Peyer's patch (tissue), 4 donors: ENCODE measurements around the gene EDN1. TPM values are rescaled to one million over a fixed set of nuclear protein-coding genes. Genes with fewer than 3 reads are reported as not detected.

Source experiments
- DNase-seq, 3 donors: peaks; one replicate each; pipeline ENCODE4 v3.0.0-alpha.2; 2017 to 2019
- H3K27ac ChIP-seq, 4 donors: fragments of 200-600 bp; sonication (generic); one replicate each; pipeline ENCODE4 v1.5.1; 2016 to 2019
- H3K27me3 ChIP-seq, 2 donors: fragments of 200-600 bp; sonication (generic); one replicate each; pipeline ENCODE4 v1.5.1; 2019
- H3K36me3 ChIP-seq, 3 donors: fragments of 200-600 bp; sonication (generic); one replicate each; pipeline ENCODE4 v1.5.1; 2016 to 2019
- H3K4me1 ChIP-seq, 4 donors: fragments of 200-600 bp; sonication (generic); one replicate each; pipeline ENCODE4 v1.5.1; 2016 to 2019
- H3K4me3 ChIP-seq, 4 donors: fragments of 200-600 bp; sonication (generic); 1 replicate in 3 of 4; 2 replicates in 1 of 4; pipeline ENCODE4 v1.5.1; 2016 to 2019; ENCODE audit warnings: mild to moderate bottlenecking in 1 of 4
- H3K9me3 ChIP-seq, 4 donors: fragments of 200-600 bp; sonication (generic); one replicate each; pipeline ENCODE4 v1.5.1; 2016 to 2019; ENCODE audit warnings: mild to moderate bottlenecking in 1 of 4
- POLR2A ChIP-seq, 2 donors: fragments of 450-650 bp; IDR thresholded peaks; one replicate each; pipeline ENCODE4 v1.5.1; 2017; ENCODE audit warnings: antibody characterized with exemption in 2 of 2, mild to moderate bottlenecking in 2 of 2, moderate library complexity in 2 of 2
- total RNA-seq, 4 donors: library from RNA; depleted of rRNA; stranded (reverse); fragments of >200 nt; gene quantifications; one replicate each; pipeline ENCODE4 v1.1.0, GENCODE V29; 2016
- TF ChIP-seq, protein P1 (sequence below), 6 experiments: fragments of 450-650 bp in 4 of 6; fragments of 200-600 bp in 2 of 6; sonication (generic) in 1 of 6; IDR thresholded peaks; one replicate each; pipeline ENCODE4 v1.5.1; 2017 to 2019; ENCODE audit warnings: antibody characterized with exemption in 6 of 6, mild to moderate bottlenecking in 3 of 6, moderate library complexity in 1 of 6

The EDN1 gene
- total RNA-seq, 4 donors from 2014 or later = 5.8 to 19.0 (median 13.5) TPM

- H3K4me1 ChIP-seq = peaks cover 0 to 6% (median 0%) of the 10 kb centered on the region in 4 donors
- TF ChIP-seq, protein P1, sequence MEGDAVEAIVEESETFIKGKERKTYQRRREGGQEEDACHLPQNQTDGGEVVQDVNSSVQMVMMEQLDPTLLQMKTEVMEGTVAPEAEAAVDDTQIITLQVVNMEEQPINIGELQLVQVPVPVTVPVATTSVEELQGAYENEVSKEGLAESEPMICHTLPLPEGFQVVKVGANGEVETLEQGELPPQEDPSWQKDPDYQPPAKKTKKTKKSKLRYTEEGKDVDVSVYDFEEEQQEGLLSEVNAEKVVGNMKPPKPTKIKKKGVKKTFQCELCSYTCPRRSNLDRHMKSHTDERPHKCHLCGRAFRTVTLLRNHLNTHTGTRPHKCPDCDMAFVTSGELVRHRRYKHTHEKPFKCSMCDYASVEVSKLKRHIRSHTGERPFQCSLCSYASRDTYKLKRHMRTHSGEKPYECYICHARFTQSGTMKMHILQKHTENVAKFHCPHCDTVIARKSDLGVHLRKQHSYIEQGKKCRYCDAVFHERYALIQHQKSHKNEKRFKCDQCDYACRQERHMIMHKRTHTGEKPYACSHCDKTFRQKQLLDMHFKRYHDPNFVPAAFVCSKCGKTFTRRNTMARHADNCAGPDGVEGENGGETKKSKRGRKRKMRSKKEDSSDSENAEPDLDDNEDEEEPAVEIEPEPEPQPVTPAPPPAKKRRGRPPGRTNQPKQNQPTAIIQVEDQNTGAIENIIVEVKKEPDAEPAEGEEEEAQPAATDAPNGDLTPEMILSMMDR (IDR thresholded peaks at IDR 0.05) = no peak
- no peak for TF ChIP-seq POLR2A (IDR thresholded peaks at IDR 0.05)
Measured at GRCh38 chr6:12335717-12336116, 45.6 kb downstream of the EDN1 start.

DNA sequence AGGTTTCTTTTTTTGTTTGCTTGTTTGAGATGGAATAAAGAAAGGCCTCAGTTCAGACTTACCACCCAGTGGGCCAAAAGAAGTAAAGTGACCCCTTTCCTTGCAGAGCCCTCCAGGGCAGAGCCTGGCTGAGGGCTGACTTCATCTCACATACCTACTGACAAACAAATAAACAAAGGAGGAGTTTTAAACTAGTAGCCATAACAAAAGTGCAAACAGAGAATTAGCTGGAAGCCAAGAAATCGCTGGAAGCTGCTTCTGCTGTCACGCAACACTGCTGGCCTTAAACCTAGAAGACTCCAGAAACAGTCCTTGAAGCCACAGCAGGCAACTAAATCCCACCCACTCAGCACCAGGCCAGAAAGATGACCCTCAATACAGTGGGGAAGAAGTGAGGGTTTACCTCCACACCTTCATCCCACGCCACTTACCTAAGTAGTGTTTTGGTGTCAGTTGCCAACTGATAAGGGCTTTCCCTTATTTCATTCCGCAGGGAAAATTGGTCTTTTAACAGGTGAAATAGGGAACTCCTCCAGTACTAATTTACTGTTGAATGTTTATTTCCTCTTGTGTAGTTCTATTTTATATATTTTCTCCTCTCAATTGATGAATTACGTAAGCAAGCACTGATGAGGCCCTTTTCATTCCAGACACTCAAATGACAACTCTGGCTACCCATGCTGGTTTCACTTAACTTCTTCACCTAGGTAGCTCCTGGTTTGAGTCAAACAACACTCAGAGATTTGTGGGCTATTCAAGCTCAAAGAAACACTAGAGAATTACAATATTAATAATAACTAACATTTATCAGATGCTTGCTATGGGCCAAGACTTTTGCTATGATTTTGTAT is 46.2 kb downstream of the EDN1 start:
- no peak for DNase-seq
- Histone ChIP-seq H3K27ac (no peak overlapping the region), H3K27me3 (no peaks in the 10 kb centered on the region), H3K4me3 (no peak overlapping the region), H3K4me1 (peaks cover 0 to 6% (median 0%) of the 10 kb centered on the region in 4 donors), H3K36me3 (no peaks in the 10 kb centered on the region), H3K9me3 (no peaks in the 10 kb centered on the region)
- TF ChIP-seq, protein P1 (IDR thresholded peaks at IDR 0.05) = no peak
- TF ChIP-seq POLR2A (IDR thresholded peaks at IDR 0.05) = no peak

More at GRCh38 chr6:12335717-12336116, 45.6 kb downstream of the EDN1 start:
- H3K27ac ChIP-seq = no peak overlapping the region
- no peak overlapping the region for H3K4me3 ChIP-seq
- no peaks in the 10 kb centered on the region for H3K27me3 ChIP-seq
- H3K36me3 ChIP-seq = no peaks in the 10 kb centered on the region
- no peak for DNase-seq
- H3K9me3 ChIP-seq = no peaks in the 10 kb centered on the region

GRCh38 chr6:12339022-12339421 is 48.9 kb downstream of the EDN1 start:
- Histone ChIP-seq H3K9me3 (no peaks in the 10 kb centered on the region), H3K27ac (peak overlapping the region in 1 of 4 donors; percentile 59), H3K36me3 (no peaks in the 10 kb centered on the region), H3K27me3 (no peaks in the 10 kb centered on the region), H3K4me3 (no peak overlapping the region), H3K4me1 (peaks cover 0 to 25% (median 2%) of the 10 kb centered on the region in 4 donors)
- TF ChIP-seq, protein P1 (IDR thresholded peaks at IDR 0.05) = no peak
- TF ChIP-seq POLR2A (IDR thresholded peaks at IDR 0.05) = no peak
- DNase-seq = peak in 2 of 3 donors; percentile 60 to 71

DNA sequence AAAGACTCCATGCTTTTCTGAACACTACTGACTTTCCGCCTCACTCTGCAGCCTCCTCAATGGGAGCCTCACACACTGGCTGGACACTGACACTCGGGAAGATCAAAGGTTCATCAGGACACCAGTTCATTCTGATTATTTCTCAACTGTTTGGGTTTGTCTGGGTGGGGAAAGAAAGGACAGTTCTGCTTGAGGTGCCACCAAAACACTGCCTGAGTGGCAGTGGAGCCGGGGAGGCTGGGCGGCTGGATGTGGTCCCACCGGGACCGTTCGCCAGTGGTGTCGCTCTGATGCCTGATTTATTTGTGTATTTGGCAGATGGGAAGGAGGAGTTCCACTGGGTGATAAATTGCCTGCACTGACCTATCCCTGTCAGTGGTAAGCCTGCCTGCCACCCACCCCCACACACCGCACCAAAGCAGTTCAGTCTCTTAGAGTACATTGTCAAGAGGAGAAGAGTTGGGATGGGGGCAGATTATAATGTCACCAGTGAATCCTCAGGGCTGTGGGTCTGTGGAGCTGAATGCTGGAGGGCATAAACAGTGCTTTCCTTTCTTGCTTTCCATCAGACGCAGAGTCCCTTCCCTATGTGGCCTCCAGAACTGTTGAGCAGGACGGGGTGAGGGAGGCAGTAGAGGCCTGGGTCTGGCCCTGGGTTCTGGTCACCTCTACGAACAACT is 49.8 kb downstream of the EDN1 start:
- TF ChIP-seq, protein P1 (IDR thresholded peaks at IDR 0.05) = no peak
- H3K36me3 ChIP-seq = no peaks in the 10 kb centered on the region
- no peaks in the 10 kb centered on the region for H3K9me3 ChIP-seq
- peak overlapping the region in 2 of 4 donors; percentile 40 to 59 for H3K27ac ChIP-seq
- no peak overlapping the region for H3K4me3 ChIP-seq
- peaks cover 0 to 25% (median 2%) of the 10 kb centered on the region in 4 donors for H3K4me1 ChIP-seq
- DNase-seq = no peak
- H3K27me3 ChIP-seq = no peaks in the 10 kb centered on the region

DNA sequence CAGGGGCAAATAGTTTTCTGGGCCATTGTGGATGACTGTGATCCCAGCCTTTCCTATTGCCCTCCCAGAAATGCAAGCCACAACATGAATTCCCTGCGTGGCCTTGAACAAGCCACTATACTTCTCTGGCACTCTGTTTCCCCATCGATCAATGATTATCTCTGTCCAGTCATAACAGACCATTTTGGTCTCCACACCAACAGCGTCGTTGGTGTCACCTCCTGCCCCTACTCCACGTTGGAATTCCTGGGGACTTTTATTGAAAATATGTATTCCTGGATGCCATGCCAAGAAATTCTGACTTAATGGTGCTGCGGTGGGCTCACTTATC is 50.3 kb downstream of the EDN1 start:
- Histone ChIP-seq H3K4me1 (peaks cover 0 to 25% (median 2%) of the 10 kb centered on the region in 4 donors), H3K36me3 (no peaks in the 10 kb centered on the region), H3K27me3 (no peaks in the 10 kb centered on the region), H3K4me3 (no peak overlapping the region), H3K27ac (no peak overlapping the region), H3K9me3 (no peaks in the 10 kb centered on the region)
- DNase-seq = no peak
- TF ChIP-seq, protein P1 (IDR thresholded peaks at IDR 0.05) = no peak
- no peak for TF ChIP-seq POLR2A (IDR thresholded peaks at IDR 0.05)
